Gastrocnemius medialis (tissue), 4 donors: ENCODE results near the gene ITIH6. TPM values are rescaled to one million over a fixed set of nuclear protein-coding genes. Genes with fewer than 3 reads are reported as not detected.

ENCODE experiments used
- ATAC-seq, 2 donors: fragments of 150-250 bp; one replicate each; pipeline ENCODE4 v1.9.1; 2016
- DNase-seq, 2 donors: peaks; one replicate each; pipeline ENCODE4 v3.0.0-alpha.2; 2019
- H3K27ac ChIP-seq, 4 donors: fragments of 200-600 bp; sonication (generic); 1 replicate in 1 of 4; 2 replicates in 3 of 4; pipeline ENCODE4 v1.5.1; 2016 to 2018; ENCODE audit warnings: mild to moderate bottlenecking in 2 of 4, moderate library complexity in 1 of 4
- H3K27me3 ChIP-seq, 3 donors: fragments of 200-600 bp; sonication (generic) in 2 of 3; 1 replicate in 1 of 3; 2 replicates in 2 of 3; pipeline versions ENCODE4 v1.5.1 to v1.6.0; 2016 to 2019; ENCODE audit warnings: mild to moderate bottlenecking in 1 of 3, moderate library complexity in 1 of 3
- H3K36me3 ChIP-seq, 2 donors: fragments of 200-600 bp; sonication (generic) in 1 of 2; one replicate each; pipeline ENCODE4 v1.5.1; 2017 to 2018
- H3K4me1 ChIP-seq, 2 donors: fragments of 200-600 bp; sonication (generic) in 1 of 2; one replicate each; pipeline ENCODE4 v1.5.1; 2016 to 2017; ENCODE audit warnings: mild to moderate bottlenecking in 2 of 2
- H3K4me3 ChIP-seq, 4 donors: fragments of 200-600 bp; sonication (generic) in 3 of 4; 1 replicate in 1 of 4; 2 replicates in 3 of 4; pipeline ENCODE4 v1.5.1; 2016 to 2019; ENCODE audit warnings: mild to moderate bottlenecking in 2 of 4
- H3K9me3 ChIP-seq, 3 donors: fragments of 200-600 bp; sonication (generic) in 2 of 3; 1 replicate in 1 of 3; 2 replicates in 2 of 3; pipeline ENCODE4 v1.5.1; 2016 to 2019
- POLR2A ChIP-seq, 2 donors: fragments of 450-650 bp; IDR thresholded peaks; one replicate each; pipeline ENCODE4 v1.6.1; 2017; ENCODE audit warnings: antibody characterized with exemption in 2 of 2, mild to moderate bottlenecking in 2 of 2, moderate library complexity in 2 of 2
- in situ Hi-C, 4 donors: fragments of 200-750 bp; cut with MboI; loops; one replicate each; pipeline versions ENCODE4 v1.15.0 to v1.8.0; 2017; ENCODE audit warnings: low sequenced_read_pairs in 4 of 4
- intact Hi-C: fragments of 100-400 bp; cut with DNase I; formaldehyde crosslinking; loops from one replicate; pipeline ENCODE4 v1.15.1; 2023; ENCODE audit warnings: low total_unique reads
- total RNA-seq, 4 donors: library from RNA; depleted of rRNA; stranded (reverse); fragments of >200 nt; gene quantifications; one replicate each; pipeline versions ENCODE4 v1.1.0 to v1.2.3, GENCODE V29; 2016
- TF ChIP-seq, protein P1 (sequence below), 5 experiments: fragments of 450-650 bp in 3 of 5; fragments of 200-600 bp in 2 of 5; sonication (generic) in 2 of 5; IDR thresholded peaks in 4 of 5; conservative IDR thresholded peaks in 1 of 5; 1 replicate in 4 of 5; 2 replicates in 1 of 5; pipeline ENCODE4 v1.5.1; 2016 to 2019; ENCODE audit warnings: antibody characterized with exemption in 5 of 5, mild to moderate bottlenecking in 3 of 5, moderate library complexity in 3 of 5

ITIH6 gene
- total RNA-seq, 4 donors from 2014 or later = not detected

- H3K27ac ChIP-seq = peak overlapping the region; percentile 87 to 90 (median 89)
- no peaks in the 10 kb centered on the region for H3K9me3 ChIP-seq
- no peaks in the 10 kb centered on the region for H3K27me3 ChIP-seq
- H3K36me3 ChIP-seq = peaks cover 0 to 33% of the 10 kb centered on the region in 2 donors
- peak overlapping the region; percentile 71 to 94 (median 81) for H3K4me3 ChIP-seq
- peaks cover 0 to 6% of the 10 kb centered on the region in 2 donors for H3K4me1 ChIP-seq
- intact Hi-C loops (loop anchor here (1.0 to 2.0 kb wide), 2 partner anchors 169 to 625 kb away; partner anchors contain the start of gene FAM120C), in situ Hi-C loops (loop anchor here in 2 of 4 donors (10.0 kb wide), 1 partner anchor 163 kb away; no protein-coding TSS in a partner anchor)
- DNase-seq (peak; percentile 41 to 54), ATAC-seq (peak; percentile 67 to 68)
- TF ChIP-seq, protein P1, sequence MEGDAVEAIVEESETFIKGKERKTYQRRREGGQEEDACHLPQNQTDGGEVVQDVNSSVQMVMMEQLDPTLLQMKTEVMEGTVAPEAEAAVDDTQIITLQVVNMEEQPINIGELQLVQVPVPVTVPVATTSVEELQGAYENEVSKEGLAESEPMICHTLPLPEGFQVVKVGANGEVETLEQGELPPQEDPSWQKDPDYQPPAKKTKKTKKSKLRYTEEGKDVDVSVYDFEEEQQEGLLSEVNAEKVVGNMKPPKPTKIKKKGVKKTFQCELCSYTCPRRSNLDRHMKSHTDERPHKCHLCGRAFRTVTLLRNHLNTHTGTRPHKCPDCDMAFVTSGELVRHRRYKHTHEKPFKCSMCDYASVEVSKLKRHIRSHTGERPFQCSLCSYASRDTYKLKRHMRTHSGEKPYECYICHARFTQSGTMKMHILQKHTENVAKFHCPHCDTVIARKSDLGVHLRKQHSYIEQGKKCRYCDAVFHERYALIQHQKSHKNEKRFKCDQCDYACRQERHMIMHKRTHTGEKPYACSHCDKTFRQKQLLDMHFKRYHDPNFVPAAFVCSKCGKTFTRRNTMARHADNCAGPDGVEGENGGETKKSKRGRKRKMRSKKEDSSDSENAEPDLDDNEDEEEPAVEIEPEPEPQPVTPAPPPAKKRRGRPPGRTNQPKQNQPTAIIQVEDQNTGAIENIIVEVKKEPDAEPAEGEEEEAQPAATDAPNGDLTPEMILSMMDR (IDR thresholded peaks at IDR 0.05 in 4 of 5, conservative IDR thresholded peaks at IDR 0.05 in 1 of 5) = no peak
- no peak for TF ChIP-seq POLR2A (IDR thresholded peaks at IDR 0.05)
Measured at GRCh38 chrX:54808109-54808604, 10.1 kb upstream of the ITIH6 start.

DNA sequence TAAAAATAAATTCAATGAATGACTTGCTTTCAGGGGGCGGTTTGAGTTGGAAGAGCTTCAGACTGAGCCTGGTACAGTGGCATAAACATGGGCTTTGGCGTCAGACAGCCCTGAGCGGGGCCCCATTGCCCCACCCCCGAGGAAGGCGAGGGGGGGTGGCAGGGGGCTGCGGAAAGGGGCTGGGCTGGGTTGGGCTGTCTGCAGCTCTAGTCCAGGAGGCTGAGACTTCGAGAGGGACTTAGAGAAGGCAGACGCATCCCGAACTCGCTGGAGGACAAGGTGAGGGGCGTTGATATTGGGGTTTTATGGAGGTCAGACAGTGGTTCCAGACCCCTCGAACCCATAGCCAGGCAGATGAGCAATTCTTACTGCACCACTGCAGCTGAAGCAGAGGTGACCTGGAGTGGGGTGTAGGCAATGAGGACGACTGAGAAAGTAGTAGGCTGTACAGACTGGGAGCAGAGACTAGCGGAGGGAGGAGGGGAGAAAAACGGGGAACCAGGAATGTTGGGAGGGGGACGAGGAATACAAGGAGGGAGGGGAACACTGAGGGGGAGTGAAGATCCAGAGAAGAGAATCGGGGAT is 9.6 kb upstream of the ITIH6 start, which contains the start of gene MAGED2:
Gene MAGED2 (plus strand): TSS at position 222 of the 585 bp plus-strand sequence. CDS start 1,587 bp downstream, outside the sequence.
- in situ Hi-C loops = loop anchor here in 2 of 4 donors (10.0 kb wide), 1 partner anchor 163 kb away; no protein-coding TSS in a partner anchor
- H3K4me1 ChIP-seq = peaks cover 0 to 6% of the 10 kb centered on the region in 2 donors
- peak within 1 kb of the TSS; percentile 71 to 94 (median 81) for H3K4me3 ChIP-seq
- TF ChIP-seq POLR2A (IDR thresholded peaks at IDR 0.05) = no peak
- TF ChIP-seq, protein P1 (IDR thresholded peaks at IDR 0.05 in 4 of 5, conservative IDR thresholded peaks at IDR 0.05 in 1 of 5) = no peak
- H3K27ac ChIP-seq = peak within 1 kb of the TSS; percentile 87 to 90 (median 89)
- peaks cover 0 to 27% of the 10 kb centered on the region in 2 donors for H3K36me3 ChIP-seq
- DNase-seq (no peak), ATAC-seq (peak in 1 of 2 donors; percentile 16)
- no peaks in the 10 kb centered on the region for H3K27me3 ChIP-seq
- H3K9me3 ChIP-seq = no peaks in the 10 kb centered on the region
- intact Hi-C loops = loop anchor here (1.0 to 2.0 kb wide), 2 partner anchors 168 to 625 kb away; partner anchors contain the start of gene FAM120C

DNA sequence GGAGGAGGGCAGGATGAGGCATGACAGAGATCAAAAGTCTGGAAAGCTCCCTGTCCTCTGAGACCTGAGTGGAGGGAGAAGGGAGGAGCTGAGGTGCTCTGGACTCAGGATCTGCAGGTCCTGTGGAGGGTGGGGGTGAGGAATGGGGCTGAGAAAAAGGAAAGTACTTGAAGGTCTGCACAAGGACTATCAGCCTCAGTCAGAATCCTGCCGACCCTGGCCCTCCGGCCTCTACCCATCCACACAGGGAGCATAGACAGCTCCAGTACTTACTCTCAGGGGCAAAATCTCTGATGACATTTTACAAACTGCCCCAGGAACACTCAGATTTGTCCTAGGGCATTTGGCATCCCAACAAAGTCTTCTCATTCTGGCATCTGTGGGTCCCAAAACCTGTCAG is 991 bp upstream of the ITIH6 start:
- Histone ChIP-seq H3K27ac (no peak overlapping the region), H3K4me1 (no peaks in the 10 kb centered on the region), H3K36me3 (no peaks in the 10 kb centered on the region), H3K27me3 (no peaks in the 10 kb centered on the region), H3K4me3 (no peak overlapping the region), H3K9me3 (no peaks in the 10 kb centered on the region)
- DNase-seq = no peak
- no peak for ATAC-seq
- TF ChIP-seq, protein P1 (IDR thresholded peaks at IDR 0.05 in 4 of 5, conservative IDR thresholded peaks at IDR 0.05 in 1 of 5) = no peak
- TF ChIP-seq POLR2A (IDR thresholded peaks at IDR 0.05) = no peak
- intact Hi-C loops (no loop called here), in situ Hi-C loops (no loop called here)

DNA sequence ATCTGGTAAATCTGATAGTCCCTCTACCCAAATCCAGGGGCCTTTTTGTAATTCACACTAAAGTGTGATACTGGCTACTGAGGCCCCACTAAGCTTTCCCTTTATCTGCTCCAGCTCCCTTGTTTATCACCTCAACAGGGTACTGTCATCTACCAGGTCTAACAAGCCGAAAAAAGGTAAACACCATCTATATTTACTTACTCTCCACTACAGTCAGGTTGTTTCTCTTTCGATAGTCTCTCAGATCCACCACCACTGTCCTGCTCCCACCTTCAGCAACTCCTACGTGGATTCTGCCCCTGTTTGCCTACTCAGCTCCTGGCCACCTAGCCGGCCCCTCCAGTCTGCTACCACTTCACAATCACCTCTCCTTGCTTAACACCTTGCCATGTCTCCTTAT is 3.3 kb downstream of the ITIH6 start:
- in situ Hi-C loops (no loop called here), intact Hi-C loops (no loop called here)
- no peak overlapping the region for H3K4me3 ChIP-seq
- TF ChIP-seq, protein P1 (IDR thresholded peaks at IDR 0.05 in 4 of 5, conservative IDR thresholded peaks at IDR 0.05 in 1 of 5) = no peak
- TF ChIP-seq POLR2A (IDR thresholded peaks at IDR 0.05) = no peak
- DNase-seq = no peak
- no peaks in the 10 kb centered on the region for H3K36me3 ChIP-seq
- ATAC-seq = no peak
- no peaks in the 10 kb centered on the region for H3K9me3 ChIP-seq
- H3K27me3 ChIP-seq = no peaks in the 10 kb centered on the region
- no peak overlapping the region for H3K27ac ChIP-seq
- H3K4me1 ChIP-seq = no peaks in the 10 kb centered on the region
